Caco-2 (cell line): ENCODE measurements around the gene RPH3AL. TPM values are rescaled to one million over a fixed set of nuclear protein-coding genes. Genes with fewer than 3 reads are reported as not detected.
A peak's percentile ranks its signal among the peaks of the same experiment; 100 is the strongest.

ENCODE experiments used
- BruUV-seq: library from RNA; stranded (reverse); fragments of 400-500 nt; replicated peaks from 2 replicates; lab custom pipeline; 2021; lab: Mats Ljungman, UMichigan
- CTCF ChIA-PET: fragments of 300-600 bp; sonication (Branson Sonifier 250); formaldehyde crosslinking; loops from one replicate; lab custom pipeline; 2022; ENCODE audit warnings: antibody characterized with exemption; lab: Charles Lee
- POLR2A ChIA-PET: fragments of 300-600 bp; sonication (Branson Sonifier 250); formaldehyde crosslinking; loops from one replicate; lab custom pipeline; 2022; ENCODE audit warnings: antibody characterized with exemption; lab: Charles Lee
- DNase-seq, 2 experiments: peaks; one replicate each; pipeline versions ENCODE4 v3.0.0 to v3.0.0-alpha.2; 2020 to 2022
- H3K27me3 ChIP-seq: replicated peaks from 2 replicates; pipeline ENCODE4 v1.6.0; 2011; ENCODE audit warnings: low read length; ENCODE audit not compliant: control insufficient read depth, insufficient read depth
- H3K36me3 ChIP-seq: 2 replicates; pipeline ENCODE4 v1.5.1; 2011; ENCODE audit warnings: low read length; ENCODE audit not compliant: control insufficient read depth, insufficient read depth
- H3K4me1 ChIP-seq: fragments of 250-450 bp; sonication (Bioruptor Pico); 2 replicates; pipeline ENCODE4 v1.5.1; 2020; ENCODE audit warnings: mild to moderate bottlenecking
- H3K4me3 ChIP-seq: 2 replicates; pipeline ENCODE4 v1.5.1; 2011; ENCODE audit warnings: low read depth, mild to moderate bottlenecking, control low read depth, low read length
- H3K9me3 ChIP-seq: fragments of 250-450 bp; sonication (Bioruptor Pico); 2 replicates; pipeline ENCODE4 v1.5.1; 2020; ENCODE audit warnings: mild to moderate bottlenecking, moderate library complexity
- H3K27ac Mint-ChIP-seq: one replicate; pipeline ENCODE4 v1.8.0; 2022; ENCODE audit warnings: mixed read lengths; ENCODE audit not compliant: unreplicated experiment
- H3K27me3 Mint-ChIP-seq: one replicate; pipeline ENCODE4 v1.8.0; 2022; ENCODE audit warnings: mixed read lengths; ENCODE audit not compliant: insufficient read depth, unreplicated experiment
- H3K36me3 Mint-ChIP-seq: one replicate; pipeline ENCODE4 v1.8.0; 2022; ENCODE audit warnings: mild to moderate bottlenecking, mixed read lengths; ENCODE audit not compliant: insufficient read depth, unreplicated experiment
- H3K4me1 Mint-ChIP-seq: one replicate; pipeline ENCODE4 v1.8.0; 2022; ENCODE audit warnings: low read depth, mixed read lengths; ENCODE audit not compliant: unreplicated experiment
- H3K4me3 Mint-ChIP-seq: one replicate; pipeline ENCODE4 v1.8.0; 2022; ENCODE audit warnings: mild to moderate bottlenecking, moderate library complexity, mixed read lengths; ENCODE audit not compliant: unreplicated experiment
- H3K9me3 Mint-ChIP-seq: one replicate; pipeline ENCODE4 v1.8.0; 2022; ENCODE audit warnings: mixed read lengths; ENCODE audit not compliant: unreplicated experiment
- intact Hi-C: fragments of 100-400 bp; cut with micrococcal nuclease; formaldehyde crosslinking; loops from one replicate; pipeline ENCODE4 v1.10.0; 2022; ENCODE audit not compliant: unreplicated experiment
- total RNA-seq: library from RNA; stranded (reverse); gene quantifications from 2 replicates; pipeline ENCODE4 v1.2.3, GENCODE V29; 2022
- TF ChIP-seq, protein P1 (sequence below), 2 experiments: fragments of 200-600 bp in 1 of 2; IDR thresholded peaks; 1 replicate in 1 of 2; 2 replicates in 1 of 2; pipeline versions ENCODE4 v1.5.1 to v1.8.0; 2011 to 2022; ENCODE audit warnings: antibody characterized with exemption in 1 of 2, control low read depth in 1 of 2, inconsistent platforms in 1 of 2, low read depth in 1 of 2, low read length in 1 of 2, mild to moderate bottlenecking in 1 of 2, moderate library complexity in 1 of 2; ENCODE audit not compliant: insufficient read depth in 1 of 2, severe bottlenecking in 1 of 2, unreplicated experiment in 1 of 2

Gene RPH3AL
- total RNA-seq, 1 experiment from 2014 or later, result 36.0 TPM

DNA sequence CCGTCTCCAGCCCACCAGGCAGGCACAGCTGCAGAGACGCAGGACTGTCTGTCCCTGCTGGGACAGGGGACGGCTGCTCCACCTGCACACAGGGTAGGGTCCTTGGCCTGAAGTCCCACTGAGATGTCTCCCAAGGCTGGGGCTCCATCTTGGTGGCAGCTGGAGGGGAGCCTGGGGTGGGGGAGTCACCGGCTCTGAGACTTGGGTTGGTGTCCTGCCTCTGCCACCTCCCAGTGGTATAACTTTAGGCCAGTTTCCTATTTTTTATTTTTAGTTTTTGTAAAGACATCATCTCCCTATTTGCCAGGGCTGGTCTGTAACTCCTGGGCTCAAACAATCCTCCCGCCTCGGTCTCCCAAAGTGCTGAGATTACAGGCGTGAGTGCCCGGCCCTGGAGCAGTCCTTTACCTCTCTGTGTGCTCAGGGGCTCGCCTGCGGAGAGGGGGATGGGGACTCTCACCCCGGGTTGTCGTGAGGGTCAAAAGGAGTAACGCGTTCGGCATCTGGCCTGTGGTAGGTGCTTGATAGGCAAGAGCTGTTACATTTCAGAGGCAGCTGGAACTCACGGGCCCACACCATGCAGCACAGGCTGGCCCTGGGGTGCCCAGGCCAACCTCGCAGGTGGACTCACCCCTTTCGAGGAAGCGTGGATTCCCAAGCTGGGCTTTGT is 124.5 kb downstream of the RPH3AL start:
- TF ChIP-seq, protein P1, sequence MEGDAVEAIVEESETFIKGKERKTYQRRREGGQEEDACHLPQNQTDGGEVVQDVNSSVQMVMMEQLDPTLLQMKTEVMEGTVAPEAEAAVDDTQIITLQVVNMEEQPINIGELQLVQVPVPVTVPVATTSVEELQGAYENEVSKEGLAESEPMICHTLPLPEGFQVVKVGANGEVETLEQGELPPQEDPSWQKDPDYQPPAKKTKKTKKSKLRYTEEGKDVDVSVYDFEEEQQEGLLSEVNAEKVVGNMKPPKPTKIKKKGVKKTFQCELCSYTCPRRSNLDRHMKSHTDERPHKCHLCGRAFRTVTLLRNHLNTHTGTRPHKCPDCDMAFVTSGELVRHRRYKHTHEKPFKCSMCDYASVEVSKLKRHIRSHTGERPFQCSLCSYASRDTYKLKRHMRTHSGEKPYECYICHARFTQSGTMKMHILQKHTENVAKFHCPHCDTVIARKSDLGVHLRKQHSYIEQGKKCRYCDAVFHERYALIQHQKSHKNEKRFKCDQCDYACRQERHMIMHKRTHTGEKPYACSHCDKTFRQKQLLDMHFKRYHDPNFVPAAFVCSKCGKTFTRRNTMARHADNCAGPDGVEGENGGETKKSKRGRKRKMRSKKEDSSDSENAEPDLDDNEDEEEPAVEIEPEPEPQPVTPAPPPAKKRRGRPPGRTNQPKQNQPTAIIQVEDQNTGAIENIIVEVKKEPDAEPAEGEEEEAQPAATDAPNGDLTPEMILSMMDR (IDR thresholded peaks at IDR 0.05; ENCODE audit: insufficient read depth in 1 of 2, low read depth in 1 of 2, low read length in 1 of 2, severe bottlenecking in 1 of 2, unreplicated experiment in 1 of 2), result no peak
- H3K36me3 ChIP-seq, result no peaks in the 10 kb centered on the region
- H3K36me3 Mint-ChIP-seq, result peaks cover 19% of the 10 kb centered on the region
- no peak overlapping the region for H3K27ac Mint-ChIP-seq
- no peaks in the 10 kb centered on the region for H3K27me3 Mint-ChIP-seq
- CTCF ChIA-PET, result no interaction called here
- H3K4me3 Mint-ChIP-seq, result no peak overlapping the region
- POLR2A ChIA-PET, result no interaction called here
- H3K9me3 ChIP-seq, result no peaks in the 10 kb centered on the region
- H3K4me1 Mint-ChIP-seq, result no peaks in the 10 kb centered on the region
- no peaks in the 10 kb centered on the region for H3K4me1 ChIP-seq
- no peaks in the 10 kb centered on the region for H3K9me3 Mint-ChIP-seq
- DNase-seq, result peak in 1 of 2 experiments; percentile 30
- H3K27me3 ChIP-seq, result no peaks in the 10 kb centered on the region
- H3K4me3 ChIP-seq, result no peak overlapping the region
- intact Hi-C loops, result no loop called here
- no TSS peak for BruUV-seq

DNA sequence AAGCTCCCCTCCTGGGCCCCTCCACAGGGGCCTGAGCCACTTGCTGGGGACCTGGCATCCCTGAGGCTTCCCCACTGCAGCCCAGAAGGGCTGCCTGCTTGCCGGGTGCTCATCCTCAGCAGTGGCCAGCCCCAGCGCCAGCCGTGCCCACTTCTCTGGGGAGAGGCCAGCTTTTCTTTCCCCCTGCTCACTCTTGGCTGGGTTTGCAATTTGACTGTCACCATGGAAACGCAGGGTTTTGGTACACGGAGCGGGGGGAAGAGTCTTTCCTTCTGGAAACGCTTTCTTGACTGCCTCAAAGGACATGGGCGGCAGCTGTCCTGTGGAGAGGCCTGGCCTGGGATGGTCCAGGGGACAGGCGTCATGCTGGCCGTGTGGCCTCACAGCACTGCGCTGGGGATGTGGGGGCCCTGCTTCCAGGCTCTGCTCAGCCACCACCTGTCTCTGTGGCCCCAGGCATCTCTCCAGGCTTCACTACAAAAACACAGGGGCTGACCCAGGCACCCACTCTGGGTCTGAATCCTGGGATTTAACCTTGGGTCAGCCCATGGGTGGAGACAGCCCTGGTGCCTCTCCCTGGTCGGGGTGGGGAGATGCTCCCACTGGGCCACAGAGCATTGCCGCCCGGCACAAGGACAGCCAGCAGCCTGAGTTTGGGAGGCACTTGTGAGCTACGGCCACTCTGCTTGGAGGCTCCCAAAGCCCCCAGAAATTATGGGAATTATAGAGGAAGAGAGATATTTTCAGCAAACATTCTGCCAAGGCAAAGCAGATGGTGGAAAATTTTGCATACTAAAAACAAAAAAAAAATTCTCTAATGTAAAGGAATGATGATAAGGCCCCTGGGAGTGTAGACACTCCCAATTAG is 125.3 kb downstream of the RPH3AL start:
- H3K4me1 ChIP-seq, result no peaks in the 10 kb centered on the region
- POLR2A ChIA-PET, result no interaction called here
- H3K36me3 ChIP-seq, result no peaks in the 10 kb centered on the region
- Mint-ChIP-seq H3K4me1 (no peaks in the 10 kb centered on the region), H3K27me3 (no peaks in the 10 kb centered on the region), H3K9me3 (no peaks in the 10 kb centered on the region), H3K27ac (no peak overlapping the region), H3K36me3 (peaks cover 19% of the 10 kb centered on the region), H3K4me3 (no peak overlapping the region)
- TF ChIP-seq, protein P1 (IDR thresholded peaks at IDR 0.05; ENCODE audit: insufficient read depth in 1 of 2, low read depth in 1 of 2, low read length in 1 of 2, severe bottlenecking in 1 of 2, unreplicated experiment in 1 of 2), result no peak
- intact Hi-C loops, result no loop called here
- no peak overlapping the region for H3K4me3 ChIP-seq
- BruUV-seq, result no TSS peak
- no peaks in the 10 kb centered on the region for H3K9me3 ChIP-seq
- no peak for DNase-seq
- CTCF ChIA-PET, result no interaction called here
- H3K27me3 ChIP-seq, result no peaks in the 10 kb centered on the region

DNA sequence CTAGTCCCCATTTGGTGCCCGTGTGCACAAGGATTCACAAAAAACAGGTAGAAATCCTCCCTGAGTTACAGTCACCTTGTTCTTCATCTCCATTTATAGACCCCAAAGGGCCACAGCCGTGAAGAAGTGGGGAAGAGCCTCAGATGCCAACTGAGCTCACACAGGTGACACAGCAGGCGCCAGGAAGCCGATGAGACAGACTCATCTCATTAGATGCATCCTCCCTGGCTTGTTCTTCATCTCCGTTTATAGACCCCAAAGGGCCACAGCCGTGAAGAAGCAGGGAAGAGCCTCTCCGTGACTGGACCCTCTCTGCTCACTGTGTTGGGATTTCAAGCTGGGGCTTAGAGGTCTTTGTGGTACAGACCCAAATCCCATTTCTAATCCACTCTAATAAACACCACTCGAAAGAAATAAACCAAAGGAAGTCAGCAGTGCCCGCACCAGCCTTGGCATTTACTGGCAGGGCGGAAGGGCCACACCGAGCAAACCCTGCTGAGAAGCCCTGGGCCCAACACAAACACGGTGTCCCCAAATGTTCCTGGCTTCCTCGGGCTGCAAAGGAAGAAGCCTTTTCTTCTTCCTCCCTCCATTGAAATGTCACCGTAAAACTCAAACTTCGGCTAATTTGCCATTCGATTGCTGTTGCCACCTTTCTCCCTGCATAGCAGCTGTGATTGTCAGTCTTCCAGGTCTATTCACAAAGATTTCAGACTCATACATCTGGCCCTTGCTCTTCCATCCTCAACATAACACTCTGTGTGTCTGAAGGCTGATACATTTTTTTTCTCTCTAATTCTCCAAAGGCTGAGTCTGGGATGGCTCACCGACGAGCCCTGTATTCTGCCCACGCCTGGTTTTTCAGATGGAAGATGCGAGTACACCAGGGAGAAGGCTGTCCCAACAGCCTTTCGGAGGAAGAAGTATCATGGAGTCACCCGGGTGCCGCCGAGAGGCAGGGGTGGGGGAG is 126.2 kb downstream of the RPH3AL start:
- intact Hi-C loops, result no loop called here
- no peak overlapping the region for H3K4me3 ChIP-seq
- ChIA-PET POLR2A (interaction anchor here (0.6 kb wide), 1 partner anchor 46 kb away, joined by 3 read pairs; no protein-coding TSS in a partner anchor), CTCF (no interaction called here)
- TF ChIP-seq, protein P1 (IDR thresholded peaks at IDR 0.05; ENCODE audit: insufficient read depth in 1 of 2, low read depth in 1 of 2, low read length in 1 of 2, severe bottlenecking in 1 of 2, unreplicated experiment in 1 of 2), result no peak
- peaks cover 19% of the 10 kb centered on the region for H3K36me3 Mint-ChIP-seq
- no peak overlapping the region for H3K4me3 Mint-ChIP-seq
- no peaks in the 10 kb centered on the region for H3K4me1 ChIP-seq
- no peaks in the 10 kb centered on the region for H3K4me1 Mint-ChIP-seq
- H3K9me3 Mint-ChIP-seq, result no peaks in the 10 kb centered on the region
- no peaks in the 10 kb centered on the region for H3K27me3 Mint-ChIP-seq
- no peaks in the 10 kb centered on the region for H3K36me3 ChIP-seq
- peak in 1 of 2 experiments; percentile 17 for DNase-seq
- H3K27ac Mint-ChIP-seq, result no peak overlapping the region
- no TSS peak for BruUV-seq
- H3K9me3 ChIP-seq, result no peaks in the 10 kb centered on the region
- H3K27me3 ChIP-seq, result no peaks in the 10 kb centered on the region
